AG04449 (cell line): ENCODE data around the gene CELSR2.
A peak's percentile ranks its signal among the peaks of the same experiment; 100 is the strongest.
"Not testable (repeated sequence)": the region's sequence is repeated elsewhere in the genome, so short reads cannot be mapped to it uniquely, and the experiment has no call there.

ENCODE experiments used
- CTCF ChIA-PET: fragments of 350-600 bp; formaldehyde crosslinking; extraction: SDS; loops from one replicate; lab custom pipeline; 2021; ENCODE audit warnings: antibody characterized with exemption; lab: Yijun Ruan, JAX
- POLR2A ChIA-PET: fragments of 400-600, 350-600 bp; formaldehyde crosslinking; extraction: SDS; loops from one replicate; lab custom pipeline; 2020; ENCODE audit warnings: antibody characterized with exemption, inconsistent platforms; lab: Yijun Ruan, JAX
- DNase-seq: peaks from one replicate; pipeline ENCODE4 v3.0.0-alpha.2; 2010; ENCODE audit warnings: low read depth, low spot score
- H3K4me3 ChIP-seq: 2 replicates; pipeline ENCODE4 v1.5.1; 2011; ENCODE audit warnings: low read depth, mild to moderate bottlenecking, control low read depth, low read length
- CTCF ChIP-seq: IDR thresholded peaks from one replicate; pipeline ENCODE4 v1.5.1; 2011; ENCODE audit warnings: mild to moderate bottlenecking, moderate library complexity, low read length, control low read depth, inconsistent platforms; ENCODE audit not compliant: insufficient read depth; ENCODE audit errors: missing control alignments

Gene CELSR2

GRCh38 chr1:109281680-109282496 is 32.5 kb downstream of the CELSR2 start:
- CTCF ChIA-PET = interaction anchor here (1.1 to 8.4 kb wide), 8 partner anchors 11 to 250 kb away, joined by 3 to 340 read pairs (median 4); partner anchors contain the start of genes CYB561D1 and SORT1

GRCh38 chr1:109282497-109282951 is 33.2 kb downstream of the CELSR2 start:
- DNase-seq = no peak
- ChIA-PET CTCF (interaction anchor here (0.6 to 8.4 kb wide), 10 partner anchors 10 to 250 kb away, joined by 3 to 340 read pairs (median 4); partner anchors contain the start of genes CYB561D1 and SORT1), POLR2A (interaction anchor here (0.9 to 1.4 kb wide), 4 partner anchors 10 to 93 kb away, joined by 3 to 5 read pairs (median 4); no protein-coding TSS in a partner anchor)
- peak overlapping the region; percentile 97 for H3K4me3 ChIP-seq
- TF ChIP-seq CTCF = no peak

More at GRCh38 chr1:109281680-109282496, 32.5 kb downstream of the CELSR2 start:
- H3K4me3 ChIP-seq = peak overlapping the region; percentile 97
- no peak for DNase-seq
- no peak for TF ChIP-seq CTCF
- POLR2A ChIA-PET = interaction anchor here (1.4 kb wide), 1 partner anchor 89 kb away, joined by 5 read pairs; no protein-coding TSS in a partner anchor

DNA sequence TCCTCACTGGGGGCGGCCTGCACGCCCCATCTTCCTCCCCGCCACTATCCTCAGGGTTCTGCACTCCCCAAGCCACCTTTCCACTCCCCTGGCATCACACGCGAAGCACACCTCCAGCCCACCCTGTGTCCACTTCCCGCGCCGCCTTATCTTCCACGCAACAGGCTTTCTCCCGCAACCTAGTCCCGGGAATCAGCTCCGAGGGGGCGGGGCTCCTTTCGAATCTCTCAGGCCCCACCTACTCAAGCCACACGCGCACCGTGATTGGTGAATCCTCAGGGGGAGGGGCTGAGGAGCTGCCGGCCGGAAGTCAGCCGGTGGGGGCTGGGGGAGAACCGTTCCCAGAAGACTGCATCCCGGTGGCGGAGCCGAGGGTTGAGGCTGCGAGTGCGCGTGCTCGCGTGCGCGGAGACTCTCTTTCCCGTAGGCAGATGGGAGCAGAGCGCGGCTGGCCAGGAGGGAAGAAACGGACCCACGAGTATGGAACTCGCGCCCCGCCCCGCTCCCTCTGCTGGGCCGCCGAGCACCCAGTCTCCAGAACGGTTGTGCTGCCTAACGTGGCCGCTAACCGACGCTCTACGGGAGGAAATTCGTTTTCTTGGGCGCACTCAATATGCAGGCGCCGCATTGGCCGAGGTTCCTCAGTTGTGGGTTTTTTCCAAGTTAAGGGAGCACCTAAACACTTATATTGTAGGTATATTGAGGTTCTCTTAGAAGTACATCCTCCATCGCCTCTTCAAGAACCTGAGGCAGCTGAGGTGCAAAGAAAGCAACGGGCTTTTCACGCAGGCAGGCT is 33.8 kb downstream of the CELSR2 start, which contains the start of gene PSRC1:
Gene PSRC1 (minus strand): TSS at position 194 of the 796 bp plus-strand sequence.
- DNase-seq = peak; percentile 74
- CTCF ChIA-PET = interaction anchor here (0.6 to 8.4 kb wide), 10 partner anchors 9 to 249 kb away, joined by 3 to 340 read pairs (median 4); partner anchors contain the start of genes CYB561D1 and SORT1
- POLR2A ChIA-PET = interaction anchor here (0.9 to 1.4 kb wide), 4 partner anchors 10 to 93 kb away, joined by 3 to 5 read pairs (median 4); no protein-coding TSS in a partner anchor
- TF ChIP-seq CTCF = peak; percentile 89
- peak within 1 kb of the TSS; percentile 97 for H3K4me3 ChIP-seq

DNA sequence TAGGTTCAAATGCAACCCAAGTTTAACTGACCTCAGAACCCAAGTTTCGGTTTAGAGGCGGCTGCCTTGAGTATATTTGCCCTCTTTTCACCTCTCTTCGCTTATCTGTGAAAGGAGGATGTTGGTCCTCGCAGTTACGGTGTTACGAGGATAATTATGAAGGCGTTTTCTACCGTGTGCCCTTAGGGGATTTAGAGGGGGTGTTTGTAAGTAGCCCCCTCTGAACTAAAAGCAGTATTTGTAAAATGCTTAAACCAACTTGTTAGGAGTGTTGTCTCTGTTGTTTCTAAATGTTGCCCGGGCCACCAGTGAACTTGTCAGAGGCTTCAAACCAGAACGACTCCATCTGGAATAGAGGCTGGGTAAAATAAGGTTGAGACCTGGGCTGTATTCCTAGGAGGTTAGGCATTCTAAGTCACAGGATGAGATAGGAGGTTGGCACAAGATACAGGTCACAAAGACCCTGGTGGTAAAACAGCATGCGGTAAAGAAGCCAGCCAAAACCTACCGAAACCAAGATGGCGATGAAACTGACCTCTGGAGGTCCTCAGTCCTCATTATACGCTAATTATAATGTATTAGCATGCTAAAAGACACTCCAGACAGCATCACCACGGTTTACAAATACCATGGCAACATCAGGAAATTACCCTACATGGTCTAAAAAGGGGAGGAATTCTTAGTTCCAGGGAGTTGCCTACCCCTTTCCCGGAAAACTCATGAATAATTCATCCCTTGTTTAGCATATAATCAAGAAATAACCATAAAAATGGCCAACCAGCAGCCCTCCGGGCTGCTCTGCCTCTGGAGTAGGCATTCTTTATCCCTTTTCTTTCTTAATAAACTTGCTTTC is 34.6 kb downstream of the CELSR2 start:
- TF ChIP-seq CTCF = no peak
- peak overlapping the region; percentile 97 for H3K4me3 ChIP-seq
- ChIA-PET CTCF (interaction anchor here (8.4 kb wide), 1 partner anchor 117 kb away, joined by 340 read pairs; the partner anchor contains the start of gene SORT1), POLR2A (no interaction called here)
- DNase-seq = no peak

- H3K4me3 ChIP-seq, DNase-seq, POLR2A ChIA-PET: not testable (repeated sequence)
- CTCF ChIA-PET = interaction anchor here (1.8 kb wide), 1 partner anchor 23 kb away, joined by 8 read pairs; no protein-coding TSS in a partner anchor
Measured at GRCh38 chr1:109286762-109287161, 37.4 kb downstream of the CELSR2 start.
